HAP-1 (cell line): ENCODE results near the gene ARID3A.

Source experiments
- DNase-seq, 2 experiments: peaks; one replicate each; pipeline ENCODE4 v3.0.0-alpha.2; 2016 to 2020; ENCODE audit warnings: low spot score in 2 of 2
- H3K27me3 ChIP-seq: fragments of 250-450 bp; sonication (Bioruptor Pico); 2 replicates; pipeline ENCODE4 v1.5.1; 2020; ENCODE audit warnings: low read depth, mild to moderate bottlenecking, moderate library complexity
- H3K36me3 ChIP-seq: fragments of 250-450 bp; sonication (Bioruptor Pico); replicated peaks from 2 replicates; pipeline ENCODE4 v1.5.1; 2020; ENCODE audit warnings: mild to moderate bottlenecking
- H3K4me1 ChIP-seq: fragments of 250-450 bp; sonication (Bioruptor Pico); 2 replicates; pipeline ENCODE4 v1.5.1; 2020; ENCODE audit warnings: mild to moderate bottlenecking
- H3K4me3 ChIP-seq: fragments of 250-450 bp; sonication (Bioruptor Pico); 2 replicates; pipeline ENCODE4 v1.5.1; 2020; ENCODE audit warnings: mild to moderate bottlenecking, moderate library complexity
- H3K9me3 ChIP-seq: fragments of 250-450 bp; sonication (Bioruptor Pico); 2 replicates; pipeline ENCODE4 v1.5.1; 2020; ENCODE audit warnings: mild to moderate bottlenecking, moderate library complexity
- in situ Hi-C: fragments of 300-500 bp; cut with MboI; formaldehyde crosslinking; loops from 3 replicates; pipeline ENCODE4 v1.14.3; 2020; ENCODE audit warnings: low sequenced_read_pairs, inconsistent platforms, mixed read lengths

ARID3A gene

DNA sequence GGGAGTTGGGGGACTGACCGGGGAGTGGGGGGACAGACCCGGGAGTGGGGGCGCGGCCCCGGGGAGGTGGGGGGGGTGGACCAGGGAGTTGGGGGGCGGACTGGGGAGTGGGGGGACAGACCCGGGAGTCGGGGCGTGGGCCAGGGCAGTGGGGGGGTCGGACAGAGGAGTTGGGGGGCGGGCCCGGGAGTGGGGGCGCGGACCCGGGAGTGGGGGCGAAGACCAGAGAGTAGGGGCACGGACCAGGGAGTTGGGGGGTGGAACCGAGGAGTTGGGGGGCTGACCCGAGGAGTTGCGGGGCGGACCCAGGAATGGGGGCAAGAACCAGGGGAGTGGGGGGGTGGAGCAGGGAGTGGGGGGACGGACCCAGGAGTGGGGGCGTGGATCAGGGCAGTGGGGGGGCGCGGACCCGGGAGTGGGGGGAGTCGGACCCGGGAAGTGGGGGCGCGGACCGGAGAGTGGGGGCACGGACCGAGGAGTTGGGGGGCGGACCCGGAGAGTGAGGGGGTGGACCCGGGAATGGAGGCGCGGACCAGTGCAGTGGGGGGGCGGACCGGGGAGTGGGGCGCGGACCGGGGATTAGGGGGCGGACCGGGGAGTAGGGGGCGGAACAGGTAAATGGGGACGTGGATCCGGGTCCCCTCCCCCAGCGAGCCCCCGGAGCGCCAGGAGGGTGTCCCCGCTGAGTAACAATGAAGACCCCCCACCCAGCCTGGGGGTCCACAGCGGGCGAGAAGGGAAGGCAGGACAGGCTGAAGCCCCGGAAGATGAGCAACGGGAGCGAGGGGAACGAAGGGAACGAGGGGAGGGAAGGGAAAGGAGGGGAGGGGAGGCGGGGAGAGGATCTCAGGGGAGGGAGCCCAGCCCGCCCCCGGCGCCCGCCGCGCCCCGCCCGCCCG, 13.4 kb upstream of the ARID3A start:
- peak in 1 of 2 experiments; percentile 43 for DNase-seq
- peak overlapping the region; percentile 76 for H3K4me3 ChIP-seq

DNA sequence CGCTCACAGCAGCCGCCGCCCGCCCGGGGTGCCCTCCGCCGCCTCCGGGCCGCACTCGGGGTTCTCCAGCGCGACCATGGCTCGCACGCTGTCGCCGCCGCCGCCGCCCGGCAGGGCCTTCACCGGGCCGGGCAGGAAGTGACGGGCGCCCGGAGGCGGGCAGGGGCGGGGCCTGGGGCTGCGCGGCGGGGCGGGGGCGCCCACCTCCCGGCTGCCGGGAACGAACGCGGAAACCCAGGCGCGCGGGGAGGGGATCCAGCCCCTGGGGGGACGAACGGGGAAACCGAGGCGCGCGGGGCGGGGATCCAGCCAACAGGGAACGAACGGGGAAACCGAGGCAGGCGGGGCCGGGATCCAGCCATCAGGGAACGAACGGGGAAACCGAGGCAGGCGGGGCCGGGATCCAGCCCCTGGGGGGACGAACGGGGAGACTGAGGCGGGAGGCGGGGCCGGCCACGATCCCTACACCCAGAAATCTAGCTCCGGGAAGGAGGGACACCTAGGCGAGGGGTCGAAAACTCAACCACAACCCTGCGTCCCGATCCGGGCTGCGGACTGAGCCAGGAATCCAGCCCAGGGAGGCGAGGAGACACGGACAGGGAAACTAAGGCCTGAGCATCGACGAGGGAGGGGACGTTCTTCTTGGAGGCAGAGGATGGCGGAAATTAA, 12.6 kb upstream of the ARID3A start, which contains the start of gene R3HDM4:
Gene R3HDM4 (minus strand): TSS at position 140 of the 669 bp plus-strand sequence. CDS start 62 bp downstream, at position 78.
- in situ Hi-C loops, result no loop called here
- peaks cover 13% of the 10 kb centered on the region for H3K4me1 ChIP-seq
- no peaks in the 10 kb centered on the region for H3K27me3 ChIP-seq
- no peaks in the 10 kb centered on the region for H3K9me3 ChIP-seq
- peak within 1 kb of the TSS; percentile 76 for H3K4me3 ChIP-seq
- peaks cover 6% of the 10 kb centered on the region for H3K36me3 ChIP-seq
- peak; percentile 59 to 85 for DNase-seq

More for the DNA sequence above, 13.4 kb upstream of the ARID3A start:
- in situ Hi-C loops, result no loop called here
- Histone ChIP-seq H3K27me3 (no peaks in the 10 kb centered on the region), H3K4me1 (peaks cover 9% of the 10 kb centered on the region), H3K9me3 (no peaks in the 10 kb centered on the region), H3K36me3 (peaks cover 6% of the 10 kb centered on the region)

DNA sequence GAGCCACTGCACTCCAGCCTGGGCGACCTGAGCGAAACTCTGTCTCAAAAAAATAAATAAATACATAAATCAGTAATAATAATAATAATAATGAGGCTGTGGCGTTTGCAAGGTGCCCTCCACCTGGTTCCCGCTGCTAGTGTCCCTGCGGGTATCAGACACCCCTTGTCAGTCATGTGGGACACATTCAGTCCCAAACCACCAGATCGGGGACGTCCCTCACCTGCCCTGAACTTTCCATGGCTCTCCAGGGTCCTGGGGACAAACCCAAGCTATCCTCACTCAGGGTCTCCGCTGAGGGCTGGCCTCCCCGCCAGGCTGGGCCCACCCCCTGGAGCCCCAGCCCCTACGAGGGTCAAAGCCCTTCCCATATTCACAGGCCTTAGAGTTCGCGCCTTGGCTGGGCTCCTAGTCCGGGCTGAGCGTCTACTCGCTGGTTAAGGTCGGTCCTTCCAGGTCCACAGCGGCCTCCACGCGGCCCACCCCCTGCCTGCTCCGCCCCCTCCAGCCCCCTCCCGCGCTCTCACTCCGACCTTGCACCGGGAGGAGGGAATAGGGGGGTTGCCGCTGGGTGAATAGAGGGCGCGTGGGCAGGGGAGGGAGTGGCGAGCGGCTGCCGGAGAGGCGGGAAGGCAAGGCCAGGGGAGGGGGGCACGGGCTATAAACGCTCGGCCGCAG, 9.1 kb upstream of the ARID3A start:
- Histone ChIP-seq H3K36me3 (no peaks in the 10 kb centered on the region), H3K4me3 (peak overlapping the region; percentile 44), H3K27me3 (no peaks in the 10 kb centered on the region), H3K9me3 (no peaks in the 10 kb centered on the region), H3K4me1 (peaks cover 14% of the 10 kb centered on the region)
- peak; percentile 81 to 94 for DNase-seq
- in situ Hi-C loops, result no loop called here

DNA sequence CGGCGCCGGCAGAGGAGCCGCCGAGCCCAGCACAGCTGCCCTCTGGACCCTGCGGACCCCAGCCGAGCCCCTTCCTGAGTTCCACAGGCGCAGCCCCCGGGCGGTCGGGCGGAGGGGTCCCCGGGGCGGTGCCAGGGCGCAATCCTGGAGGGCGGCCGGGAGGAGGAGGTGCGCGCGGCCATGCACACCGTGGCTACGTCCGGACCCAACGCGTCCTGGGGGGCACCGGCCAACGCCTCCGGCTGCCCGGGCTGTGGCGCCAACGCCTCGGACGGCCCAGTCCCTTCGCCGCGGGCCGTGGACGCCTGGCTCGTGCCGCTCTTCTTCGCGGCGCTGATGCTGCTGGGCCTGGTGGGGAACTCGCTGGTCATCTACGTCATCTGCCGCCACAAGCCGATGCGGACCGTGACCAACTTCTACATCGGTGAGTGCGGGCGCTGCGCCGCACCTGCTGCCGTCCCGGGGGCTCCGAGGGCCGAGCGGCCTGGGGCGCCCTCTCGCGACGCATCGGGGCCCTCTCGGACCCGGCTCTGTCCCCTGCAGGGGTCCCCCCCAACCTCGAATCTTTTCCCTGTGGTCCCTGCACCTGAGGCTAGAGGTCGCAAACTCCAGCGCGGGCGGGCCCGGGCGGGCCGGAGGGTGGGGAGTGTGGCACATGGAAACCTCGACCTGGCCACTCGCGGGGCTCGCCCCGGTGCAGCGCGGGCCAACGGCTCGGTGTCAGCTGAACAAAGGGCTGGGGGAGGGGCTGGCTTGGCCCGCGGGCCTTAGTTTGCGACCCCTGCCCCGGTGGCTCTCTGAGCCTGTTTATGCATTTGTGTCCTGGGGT, 8.3 kb upstream of the ARID3A start, which contains the start of gene KISS1R:
Gene KISS1R (plus strand): TSS at position 11 of the 829 bp plus-strand sequence. CDS start 170 bp downstream, at position 181.
- Histone ChIP-seq H3K4me3 (peak within 1 kb of the TSS; percentile 44), H3K27me3 (no peaks in the 10 kb centered on the region), H3K4me1 (peaks cover 17% of the 10 kb centered on the region), H3K9me3 (no peaks in the 10 kb centered on the region), H3K36me3 (no peaks in the 10 kb centered on the region)
- DNase-seq, result peak; percentile 56 to 85
- in situ Hi-C loops, result no loop called here

DNA sequence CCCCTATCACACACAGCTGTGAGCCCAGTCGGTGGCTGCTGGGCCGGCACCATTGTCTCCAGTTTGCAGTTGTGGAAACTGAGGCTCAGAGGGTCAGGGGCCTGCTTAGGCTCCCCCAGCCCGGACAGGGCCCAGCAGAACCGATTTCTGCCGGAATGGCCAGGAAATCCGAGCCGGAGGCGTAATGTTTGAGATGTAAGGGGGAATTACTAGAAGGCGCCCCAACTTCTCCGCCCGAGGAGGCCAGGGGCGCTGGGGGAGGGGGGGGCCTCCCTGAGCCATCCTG, 7.7 kb upstream of the ARID3A start:
- no peak for DNase-seq
- in situ Hi-C loops, result no loop called here
- H3K36me3 ChIP-seq, result no peaks in the 10 kb centered on the region
- H3K9me3 ChIP-seq, result no peaks in the 10 kb centered on the region
- H3K27me3 ChIP-seq, result no peaks in the 10 kb centered on the region
- peak overlapping the region; percentile 44 for H3K4me3 ChIP-seq
- peaks cover 17% of the 10 kb centered on the region for H3K4me1 ChIP-seq

DNA sequence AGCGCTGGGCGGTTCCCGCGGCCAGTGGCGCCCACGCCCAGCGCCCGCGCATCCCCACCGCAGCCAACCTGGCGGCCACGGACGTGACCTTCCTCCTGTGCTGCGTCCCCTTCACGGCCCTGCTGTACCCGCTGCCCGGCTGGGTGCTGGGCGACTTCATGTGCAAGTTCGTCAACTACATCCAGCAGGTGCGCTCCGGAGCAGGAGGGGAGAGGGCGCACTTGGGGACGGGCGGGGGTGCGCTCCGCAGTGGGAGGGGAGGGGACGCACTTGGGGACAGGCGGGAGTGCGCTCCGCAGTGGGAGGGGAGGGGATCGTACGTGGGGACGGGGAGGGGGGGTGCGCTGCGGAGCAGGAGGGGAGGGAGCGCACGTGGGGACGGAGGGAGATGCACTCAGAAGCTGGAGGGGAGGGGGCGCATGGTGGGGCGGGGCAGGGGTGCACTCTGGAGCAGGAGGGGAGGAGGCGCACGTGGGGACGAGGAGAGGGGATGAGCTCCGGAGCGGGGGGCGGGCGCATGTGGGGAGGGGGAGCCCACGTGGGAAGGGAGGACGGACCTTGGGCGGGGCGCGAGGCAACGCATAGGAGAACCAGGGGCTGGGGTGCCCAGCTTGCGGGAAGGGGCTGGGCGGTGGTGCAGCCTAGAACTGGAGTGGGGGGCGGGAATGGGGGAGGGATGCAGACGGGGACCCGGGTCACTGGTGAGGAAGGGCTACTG, 7.2 kb upstream of the ARID3A start:
- DNase-seq, result peak in 1 of 2 experiments; percentile 60
- Histone ChIP-seq H3K9me3 (no peaks in the 10 kb centered on the region), H3K27me3 (no peaks in the 10 kb centered on the region), H3K4me3 (peak overlapping the region; percentile 44), H3K4me1 (peaks cover 14% of the 10 kb centered on the region), H3K36me3 (no peaks in the 10 kb centered on the region)
- in situ Hi-C loops, result no loop called here

DNA sequence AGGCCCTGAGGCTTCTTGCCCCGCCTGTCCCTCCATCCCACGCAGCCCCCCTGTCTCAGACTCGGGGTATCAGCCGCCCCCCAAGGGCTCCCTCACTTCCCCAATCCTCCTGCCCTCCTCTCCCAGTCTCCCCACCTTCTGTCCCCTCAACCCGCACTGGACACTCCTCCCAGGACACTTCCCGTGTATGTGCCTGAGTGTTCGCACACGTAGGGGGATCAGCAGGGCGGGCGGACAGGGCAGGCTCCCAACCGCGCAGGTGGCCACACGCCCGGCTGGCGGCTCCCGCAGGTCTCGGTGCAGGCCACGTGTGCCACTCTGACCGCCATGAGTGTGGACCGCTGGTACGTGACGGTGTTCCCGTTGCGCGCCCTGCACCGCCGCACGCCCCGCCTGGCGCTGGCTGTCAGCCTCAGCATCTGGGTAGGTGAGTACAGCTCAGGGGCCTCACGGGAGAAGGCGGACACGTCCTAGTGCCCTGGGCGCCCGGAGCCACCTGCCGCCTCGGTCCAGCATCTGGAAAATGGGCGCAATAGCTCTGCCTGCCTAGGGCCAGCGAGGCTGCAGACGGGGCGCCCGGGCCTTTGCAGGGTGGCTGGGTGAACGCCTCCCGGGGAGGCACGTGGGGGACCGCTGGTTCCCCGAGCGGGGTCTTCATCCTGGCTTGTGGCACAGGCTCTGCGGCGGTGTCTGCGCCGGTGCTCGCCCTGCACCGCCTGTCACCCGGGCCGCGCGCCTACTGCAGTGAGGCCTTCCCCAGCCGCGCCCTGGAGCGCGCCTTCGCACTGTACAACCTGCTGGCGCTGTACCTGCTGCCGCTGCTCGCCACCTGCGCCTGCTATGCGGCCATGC, 6.4 kb upstream of the ARID3A start:
- Histone ChIP-seq H3K4me1 (peaks cover 13% of the 10 kb centered on the region), H3K4me3 (peak overlapping the region; percentile 1; the same call in 1 of the 2 replicates), H3K9me3 (no peaks in the 10 kb centered on the region), H3K27me3 (no peaks in the 10 kb centered on the region), H3K36me3 (no peaks in the 10 kb centered on the region)
- DNase-seq, result no peak
- in situ Hi-C loops, result loop anchor here (5.0 to 10.0 kb wide), 2 partner anchors 68 to 325 kb away; partner anchors contain the start of genes ATP5F1D and MIDN

DNA sequence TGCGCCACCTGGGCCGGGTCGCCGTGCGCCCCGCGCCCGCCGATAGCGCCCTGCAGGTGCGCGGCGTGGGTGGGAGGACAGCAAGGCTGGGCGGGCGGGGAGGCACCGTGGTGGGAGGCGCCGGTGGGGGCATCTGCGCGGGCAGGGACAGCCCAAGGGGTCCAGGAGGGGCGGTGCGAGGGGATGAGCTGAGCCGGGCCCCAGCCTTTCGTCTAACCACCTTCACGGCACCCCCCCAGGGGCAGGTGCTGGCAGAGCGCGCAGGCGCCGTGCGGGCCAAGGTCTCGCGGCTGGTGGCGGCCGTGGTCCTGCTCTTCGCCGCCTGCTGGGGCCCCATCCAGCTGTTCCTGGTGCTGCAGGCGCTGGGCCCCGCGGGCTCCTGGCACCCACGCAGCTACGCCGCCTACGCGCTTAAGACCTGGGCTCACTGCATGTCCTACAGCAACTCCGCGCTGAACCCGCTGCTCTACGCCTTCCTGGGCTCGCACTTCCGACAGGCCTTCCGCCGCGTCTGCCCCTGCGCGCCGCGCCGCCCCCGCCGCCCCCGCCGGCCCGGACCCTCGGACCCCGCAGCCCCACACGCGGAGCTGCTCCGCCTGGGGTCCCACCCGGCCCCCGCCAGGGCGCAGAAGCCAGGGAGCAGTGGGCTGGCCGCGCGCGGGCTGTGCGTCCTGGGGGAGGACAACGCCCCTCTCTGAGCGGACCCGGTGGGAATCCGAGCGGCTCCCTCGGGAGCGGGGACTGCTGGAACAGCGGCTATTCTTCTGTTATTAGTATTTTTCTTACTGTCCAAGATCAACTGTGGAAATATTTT, 5.6 kb upstream of the ARID3A start:
- peaks cover 20% of the 10 kb centered on the region for H3K4me1 ChIP-seq
- H3K36me3 ChIP-seq, result no peaks in the 10 kb centered on the region
- H3K4me3 ChIP-seq, result no peak overlapping the region
- H3K27me3 ChIP-seq, result no peaks in the 10 kb centered on the region
- in situ Hi-C loops, result loop anchor here (5.0 to 10.0 kb wide), 2 partner anchors 67 to 325 kb away; partner anchors contain the start of genes ATP5F1D and MIDN
- no peak for DNase-seq
- H3K9me3 ChIP-seq, result no peaks in the 10 kb centered on the region

DNA sequence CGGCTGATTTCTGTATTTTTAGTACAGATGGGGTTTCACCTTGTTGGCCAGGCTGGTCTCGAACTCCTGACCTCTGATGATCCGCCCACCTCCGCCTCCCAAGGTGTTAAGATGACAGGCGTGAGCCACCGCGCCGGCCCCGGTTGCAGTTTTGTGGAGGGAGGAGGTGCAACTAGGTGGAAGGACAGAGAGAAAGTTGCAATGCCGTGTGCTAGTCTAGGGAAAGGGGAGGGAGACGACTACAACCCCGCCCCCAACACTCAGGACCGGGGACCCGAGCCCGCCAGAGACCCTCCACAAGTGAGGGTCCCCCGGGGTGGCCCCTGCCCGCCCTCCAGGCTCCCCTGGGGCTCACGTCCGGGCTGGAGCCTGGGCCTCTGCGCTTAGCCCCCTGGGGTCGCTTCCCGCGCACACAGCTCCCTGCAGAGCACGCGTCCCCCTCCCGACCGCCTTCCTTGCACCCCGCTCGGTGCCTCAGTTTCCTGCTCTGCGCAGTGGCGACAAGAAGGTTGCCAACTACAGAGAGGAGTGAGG, 1.2 kb upstream of the ARID3A start:
- in situ Hi-C loops, result loop anchor here (5.0 to 10.0 kb wide), 2 partner anchors 63 to 320 kb away; partner anchors contain the start of genes ATP5F1D and MIDN
- Histone ChIP-seq H3K9me3 (no peaks in the 10 kb centered on the region), H3K36me3 (peaks cover 8% of the 10 kb centered on the region), H3K4me3 (peak overlapping the region; percentile 76), H3K27me3 (no peaks in the 10 kb centered on the region), H3K4me1 (peaks cover 11% of the 10 kb centered on the region)
- DNase-seq, result peak; percentile 34 to 73

DNA sequence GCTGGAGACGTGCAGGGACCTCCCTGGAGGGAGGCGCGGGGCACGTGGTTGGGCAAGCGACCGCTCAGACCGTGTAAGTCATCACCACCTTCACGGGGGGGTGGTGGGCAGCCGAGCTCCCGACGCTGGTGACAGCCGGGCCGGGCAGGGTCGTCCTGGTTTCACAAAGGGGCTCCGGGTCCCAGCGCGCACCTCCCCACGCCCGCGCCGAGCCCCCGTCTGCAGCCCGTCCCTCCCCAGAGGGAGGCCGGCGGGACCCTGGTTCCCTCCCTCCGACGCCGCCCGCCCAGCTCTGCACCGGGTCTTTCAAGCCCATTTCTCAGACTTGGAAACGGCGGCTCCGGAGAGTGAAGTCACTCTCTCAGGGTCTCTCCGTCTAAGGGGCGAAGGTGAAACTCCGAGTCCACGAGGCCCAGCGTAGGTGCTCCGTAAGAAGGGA, 729 bp upstream of the ARID3A start:
- Histone ChIP-seq H3K36me3 (peaks cover 13% of the 10 kb centered on the region), H3K4me1 (peaks cover 11% of the 10 kb centered on the region), H3K9me3 (no peaks in the 10 kb centered on the region), H3K4me3 (peak overlapping the region; percentile 76), H3K27me3 (no peaks in the 10 kb centered on the region)
- in situ Hi-C loops, result loop anchor here (10.0 kb wide), 1 partner anchor 320 kb away; the partner anchor contains the start of genes ATP5F1D and MIDN
- peak in 1 of 2 experiments; percentile 73 for DNase-seq

DNA sequence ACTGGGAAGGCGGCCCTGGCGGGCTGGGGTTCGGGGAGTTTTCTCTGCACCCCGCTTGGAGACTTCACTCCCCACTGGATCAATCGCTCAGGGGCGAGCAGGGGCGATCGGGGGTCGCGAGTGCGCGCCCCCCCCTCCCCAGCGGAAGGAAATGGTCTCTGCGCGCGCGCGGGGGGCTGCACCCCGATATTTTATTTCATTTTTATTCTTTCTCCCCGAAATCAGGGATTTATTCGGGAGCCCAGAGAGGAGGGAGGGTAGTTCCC, 421 bp downstream of the ARID3A start:
- H3K27me3 ChIP-seq, result no peaks in the 10 kb centered on the region
- H3K9me3 ChIP-seq, result no peaks in the 10 kb centered on the region
- H3K4me3 ChIP-seq, result peak overlapping the region; percentile 76
- in situ Hi-C loops, result loop anchor here (10.0 kb wide), 1 partner anchor 319 kb away; the partner anchor contains the start of genes ATP5F1D and MIDN
- peaks cover 11% of the 10 kb centered on the region for H3K4me1 ChIP-seq
- no peak for DNase-seq
- peaks cover 19% of the 10 kb centered on the region for H3K36me3 ChIP-seq
